SK-N-SH (cell line): ENCODE results near the gene GUCY2C.

ENCODE experiments used
- FOSL2 ChIP-seq: IDR thresholded peaks from 2 replicates; pipeline ENCODE4 v1.4.0; 2012; ENCODE audit warnings: low read depth, mild to moderate bottlenecking, moderate library complexity, borderline replicate concordance
- JUND ChIP-seq: IDR thresholded peaks from 2 replicates; pipeline ENCODE4 v1.4.0; 2012
- MXI1 ChIP-seq: IDR thresholded peaks from 2 replicates; pipeline ENCODE4 v1.6.1; 2012; ENCODE audit warnings: mild to moderate bottlenecking, low read depth, low read length, improper control_type of control experiment
- RAD21 ChIP-seq: IDR thresholded peaks from 2 replicates; pipeline ENCODE4 v1.6.1; 2012; ENCODE audit warnings: mild to moderate bottlenecking, low read length
- REST ChIP-seq: IDR thresholded peaks from 2 replicates; pipeline ENCODE4 v1.6.1; 2012; ENCODE audit warnings: mild to moderate bottlenecking, low read depth, low read length, moderate library complexity
- TF ChIP-seq, protein P1 (sequence below): fragments of 200-600 bp; sonication (generic); IDR thresholded peaks from 2 replicates; pipeline ENCODE4 v1.6.1; 2017; ENCODE audit warnings: antibody characterized with exemption, mild to moderate bottlenecking, moderate library complexity

GRCh38 chr12:14654416-14654815, 42.0 kb downstream of the GUCY2C start:
- TF ChIP-seq RAD21, result no peak
- TF ChIP-seq JUND, result no peak
- TF ChIP-seq FOSL2, result no peak
- TF ChIP-seq MXI1, result no peak
- no peak for TF ChIP-seq REST
- TF ChIP-seq, protein P1, sequence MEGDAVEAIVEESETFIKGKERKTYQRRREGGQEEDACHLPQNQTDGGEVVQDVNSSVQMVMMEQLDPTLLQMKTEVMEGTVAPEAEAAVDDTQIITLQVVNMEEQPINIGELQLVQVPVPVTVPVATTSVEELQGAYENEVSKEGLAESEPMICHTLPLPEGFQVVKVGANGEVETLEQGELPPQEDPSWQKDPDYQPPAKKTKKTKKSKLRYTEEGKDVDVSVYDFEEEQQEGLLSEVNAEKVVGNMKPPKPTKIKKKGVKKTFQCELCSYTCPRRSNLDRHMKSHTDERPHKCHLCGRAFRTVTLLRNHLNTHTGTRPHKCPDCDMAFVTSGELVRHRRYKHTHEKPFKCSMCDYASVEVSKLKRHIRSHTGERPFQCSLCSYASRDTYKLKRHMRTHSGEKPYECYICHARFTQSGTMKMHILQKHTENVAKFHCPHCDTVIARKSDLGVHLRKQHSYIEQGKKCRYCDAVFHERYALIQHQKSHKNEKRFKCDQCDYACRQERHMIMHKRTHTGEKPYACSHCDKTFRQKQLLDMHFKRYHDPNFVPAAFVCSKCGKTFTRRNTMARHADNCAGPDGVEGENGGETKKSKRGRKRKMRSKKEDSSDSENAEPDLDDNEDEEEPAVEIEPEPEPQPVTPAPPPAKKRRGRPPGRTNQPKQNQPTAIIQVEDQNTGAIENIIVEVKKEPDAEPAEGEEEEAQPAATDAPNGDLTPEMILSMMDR, result no peak
